ENCODE results near the gene SH2B3. TPM values are rescaled to one million over a fixed set of nuclear protein-coding genes. Genes with fewer than 3 reads are reported as not detected.
A peak's percentile ranks its signal among the peaks of the same experiment; 100 is the strongest.

SH2B3 gene
- total and polyA plus RNA-seq, 9 of the 15 experiments (the other 6 are each of a cell fraction or from before 2014, with no cell fraction given), result 10.8 to 75.3 (median 37.4) TPM

GRCh38 chr12:111409403-111409779 lies 3.7 kb downstream of the SH2B3 start (continued):
- TF ChIP-seq CUX1 (CRISPR knock-in tag; IDR thresholded peaks at IDR 0.05) (0 out of 2 replicates have a peak, but pooled peaks have one; percentile 21), ELK3 (CRISPR knock-in tag; IDR thresholded peaks at IDR 0.05) (no peak), ZNF277 (CRISPR knock-in tag; IDR thresholded peaks at IDR 0.05; ENCODE audit: borderline replicate concordance) (no peak), DPF2 (IDR thresholded peaks at IDR 0.05) (no peak), ZMIZ1 (IDR thresholded peaks at IDR 0.05; ENCODE audit: low read depth in 2 of 2, low read length in 2 of 2) (no peak), MAFG (tag; conservative IDR thresholded peaks at IDR 0.05) (peak; percentile 39), ZNF134 (CRISPR knock-in tag; conservative IDR thresholded peaks at IDR 0.05) (no peak)
